GM23338 (cell line): Measurements from ENCODE around the gene DAPK3.

Experiments used
- CREB1 ChIP-seq: fragments of 250-450 bp; sonication (Bioruptor Pico); IDR thresholded peaks from 2 replicates; pipeline ENCODE4 v1.5.0; 2020; ENCODE audit warnings: low read depth, mild to moderate bottlenecking, moderate library complexity
- EZH2 ChIP-seq: fragments of 200-600 bp; sonication (generic); IDR thresholded peaks from one replicate; pipeline ENCODE4 v1.8.0; 2017; ENCODE audit warnings: antibody characterized with exemption, mild to moderate bottlenecking, low read depth; ENCODE audit not compliant: unreplicated experiment
- EZH2phosphoT487 ChIP-seq: fragments of 200-600 bp; sonication (generic); IDR thresholded peaks from one replicate; pipeline ENCODE4 v1.8.1; 2018; ENCODE audit warnings: antibody characterized with exemption; ENCODE audit not compliant: unreplicated experiment
- TF ChIP-seq, protein P1 (sequence below), 2 experiments: fragments of 200-600 bp in 1 of 2; sonication (generic) in 1 of 2; conservative IDR thresholded peaks; 2 replicates each; pipeline versions ENCODE4 v1.5.1 to v1.6.1; 2016 to 2017; ENCODE audit warnings: antibody characterized with exemption in 2 of 2, low read depth in 2 of 2, mild to moderate bottlenecking in 2 of 2, moderate library complexity in 1 of 2

- TF ChIP-seq, protein P1, sequence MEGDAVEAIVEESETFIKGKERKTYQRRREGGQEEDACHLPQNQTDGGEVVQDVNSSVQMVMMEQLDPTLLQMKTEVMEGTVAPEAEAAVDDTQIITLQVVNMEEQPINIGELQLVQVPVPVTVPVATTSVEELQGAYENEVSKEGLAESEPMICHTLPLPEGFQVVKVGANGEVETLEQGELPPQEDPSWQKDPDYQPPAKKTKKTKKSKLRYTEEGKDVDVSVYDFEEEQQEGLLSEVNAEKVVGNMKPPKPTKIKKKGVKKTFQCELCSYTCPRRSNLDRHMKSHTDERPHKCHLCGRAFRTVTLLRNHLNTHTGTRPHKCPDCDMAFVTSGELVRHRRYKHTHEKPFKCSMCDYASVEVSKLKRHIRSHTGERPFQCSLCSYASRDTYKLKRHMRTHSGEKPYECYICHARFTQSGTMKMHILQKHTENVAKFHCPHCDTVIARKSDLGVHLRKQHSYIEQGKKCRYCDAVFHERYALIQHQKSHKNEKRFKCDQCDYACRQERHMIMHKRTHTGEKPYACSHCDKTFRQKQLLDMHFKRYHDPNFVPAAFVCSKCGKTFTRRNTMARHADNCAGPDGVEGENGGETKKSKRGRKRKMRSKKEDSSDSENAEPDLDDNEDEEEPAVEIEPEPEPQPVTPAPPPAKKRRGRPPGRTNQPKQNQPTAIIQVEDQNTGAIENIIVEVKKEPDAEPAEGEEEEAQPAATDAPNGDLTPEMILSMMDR (conservative IDR thresholded peaks at IDR 0.05; ENCODE audit: low read depth in 2 of 2), result no peak
- no peak for TF ChIP-seq EZH2phosphoT487
- TF ChIP-seq EZH2, result no peak
- TF ChIP-seq CREB1 (CRISPR knock-in tag), result no peak
These were observed 1.2 kb downstream of the DAPK3 start for GRCh38 chr19:3969435-3970312.
